Fibroblast of skin of left biceps (primary cell): ENCODE data around the gene SPINK9.
"Not testable (repeated sequence)": the region's sequence is repeated elsewhere in the genome, so short reads cannot be mapped to it uniquely, and the experiment has no call there.

Source experiments
- DNase-seq, 2 experiments: peaks; one replicate each; pipeline ENCODE4 v3.0.0-alpha.2; 2013; ENCODE audit warnings: low read depth in 2 of 2

Gene SPINK9, protein sequence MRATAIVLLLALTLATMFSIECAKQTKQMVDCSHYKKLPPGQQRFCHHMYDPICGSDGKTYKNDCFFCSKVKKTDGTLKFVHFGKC

DNA sequence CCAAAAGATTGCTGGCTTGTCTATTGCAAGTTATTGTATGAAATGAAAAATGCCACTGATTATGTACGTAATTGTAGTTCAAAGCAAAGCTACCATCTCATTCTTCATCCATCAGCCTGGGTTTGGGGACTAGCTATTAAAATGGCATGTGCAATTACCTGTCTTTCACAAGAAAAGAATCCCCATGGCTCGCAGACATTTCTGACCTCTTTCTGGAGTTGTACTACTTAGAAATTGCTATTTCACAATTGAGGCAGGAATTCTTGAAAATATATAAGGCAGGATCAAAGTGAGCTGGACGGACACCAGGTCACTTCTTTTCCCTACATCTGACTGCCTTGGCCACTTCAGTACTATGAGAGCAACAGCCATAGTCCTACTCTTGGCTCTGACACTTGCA, at the start of gene SPINK9:
SPINK9 (plus strand) TSS at position 301 of the 400 bp plus-strand sequence; CDS start at position 356, 55 bp downstream.
- DNase-seq, result no peak

DNA sequence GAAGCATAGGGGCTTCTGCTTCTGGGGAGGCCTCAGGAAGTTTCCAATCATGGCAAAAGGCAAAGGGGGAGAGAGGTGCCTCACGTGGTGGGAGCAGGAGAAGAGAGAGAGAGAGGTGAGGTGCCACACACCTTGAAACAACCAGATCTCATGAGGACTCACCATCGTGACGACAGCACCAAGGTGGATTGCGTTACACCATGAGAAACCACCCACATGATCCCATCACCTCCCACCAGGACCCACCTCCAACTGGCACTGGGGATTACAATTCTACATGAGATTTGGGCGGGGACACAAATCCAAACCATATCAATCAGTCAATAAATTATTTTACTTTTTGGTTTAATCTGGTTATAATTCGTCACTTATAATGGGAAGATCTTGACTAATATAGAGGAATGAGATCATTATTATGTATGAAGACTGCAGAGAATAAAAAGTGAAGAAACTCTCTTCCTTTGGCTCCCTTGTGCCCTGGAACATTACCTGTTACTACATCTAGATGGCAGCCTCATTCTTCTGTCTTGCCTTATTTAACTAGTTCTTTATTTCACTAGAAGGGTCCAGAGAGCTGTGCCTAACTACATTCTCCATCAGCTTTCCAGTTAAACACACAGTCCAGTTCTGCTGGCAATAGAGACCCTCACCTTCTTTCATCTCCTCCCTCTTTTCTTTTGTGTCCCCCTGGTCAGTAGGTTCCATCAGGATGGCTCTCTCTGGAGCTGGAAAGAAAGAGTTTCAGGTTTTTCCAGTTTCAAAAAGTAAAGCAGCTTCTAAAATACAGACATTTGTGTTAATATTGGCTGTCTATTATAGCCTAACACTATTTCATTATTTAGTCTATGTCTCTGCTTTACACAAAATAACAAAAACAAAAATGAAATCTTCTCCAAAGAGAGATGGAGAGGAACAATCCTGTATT, 44.8 kb upstream of the SPINK9 start:
- no peak for DNase-seq

DNA sequence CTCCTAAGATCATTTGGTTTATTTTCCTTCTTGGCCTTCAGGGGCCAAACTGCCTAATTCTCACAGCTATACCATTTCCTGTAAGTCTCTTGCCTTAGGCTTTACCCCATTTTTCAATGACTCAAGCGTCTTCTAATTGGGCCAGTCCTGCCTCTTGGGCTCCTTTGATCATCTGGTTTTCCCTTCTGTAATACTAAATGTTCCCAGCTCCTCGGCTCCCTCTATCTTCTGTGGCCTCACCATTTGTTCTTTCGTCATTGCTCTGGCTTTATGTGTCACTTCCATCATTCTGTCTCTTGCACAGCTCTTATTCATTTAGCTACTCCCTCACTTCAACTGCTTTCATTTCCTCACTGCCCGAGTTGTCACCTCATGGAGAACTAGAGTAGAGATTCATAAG, 37.6 kb upstream of the SPINK9 start:
- no peak for DNase-seq

DNA sequence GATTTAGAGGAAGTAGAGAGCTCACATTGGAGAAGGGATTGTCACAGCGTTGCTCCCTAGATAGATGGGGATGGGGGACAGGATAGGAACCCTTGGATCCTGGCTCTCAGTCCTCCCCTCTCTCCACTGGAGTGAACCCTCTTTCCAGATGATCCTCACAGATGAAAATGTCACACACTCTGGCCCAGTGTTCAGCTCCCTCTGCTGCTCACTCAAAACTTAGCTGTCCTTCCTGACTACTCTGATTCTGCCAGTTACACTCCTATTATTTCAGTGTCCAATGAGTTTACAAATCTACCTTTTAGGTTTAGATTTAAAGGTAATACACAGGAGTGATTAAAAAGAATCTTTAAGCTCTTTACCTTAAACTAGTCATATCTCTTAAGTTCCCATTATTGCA, 28.9 kb upstream of the SPINK9 start:
- no peak for DNase-seq

DNA sequence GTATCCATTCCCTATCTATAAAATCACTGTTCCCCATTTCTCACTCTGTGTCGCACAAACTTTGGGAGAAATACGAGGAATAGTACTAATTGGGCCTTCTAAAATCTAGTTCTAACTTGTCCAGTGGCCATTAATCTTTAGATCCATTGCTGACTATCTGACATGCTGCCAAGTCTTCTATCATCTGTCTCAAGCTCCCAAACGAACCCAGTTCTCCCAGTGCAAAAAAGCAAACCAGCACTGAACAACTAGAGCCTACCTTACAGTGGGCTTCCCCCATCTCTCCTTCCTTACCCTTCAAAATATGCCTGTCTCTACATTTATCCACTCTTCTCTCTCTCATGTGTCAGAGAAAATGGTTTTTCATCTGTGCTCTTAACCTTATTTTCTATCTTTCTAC, 26.3 kb upstream of the SPINK9 start:
- DNase-seq, result no peak

DNA sequence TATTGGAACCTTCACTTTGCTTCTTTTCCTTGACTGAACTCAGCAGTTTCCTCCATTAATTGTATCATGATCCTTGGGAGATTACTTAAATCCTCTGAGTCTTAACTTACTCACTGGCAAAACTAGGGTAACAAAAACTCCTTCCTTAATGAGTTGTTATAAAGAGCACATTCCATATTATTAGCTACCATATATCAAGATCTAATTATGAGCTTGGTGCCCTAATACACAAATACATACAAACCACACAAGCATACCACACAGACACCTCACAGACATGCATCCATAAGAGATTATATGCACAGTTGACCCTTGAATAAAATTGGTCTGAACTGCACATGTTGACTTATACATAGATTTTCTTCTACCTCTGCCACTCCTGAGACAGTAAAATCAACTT, 25.6 kb upstream of the SPINK9 start:
- no peak for DNase-seq

DNA sequence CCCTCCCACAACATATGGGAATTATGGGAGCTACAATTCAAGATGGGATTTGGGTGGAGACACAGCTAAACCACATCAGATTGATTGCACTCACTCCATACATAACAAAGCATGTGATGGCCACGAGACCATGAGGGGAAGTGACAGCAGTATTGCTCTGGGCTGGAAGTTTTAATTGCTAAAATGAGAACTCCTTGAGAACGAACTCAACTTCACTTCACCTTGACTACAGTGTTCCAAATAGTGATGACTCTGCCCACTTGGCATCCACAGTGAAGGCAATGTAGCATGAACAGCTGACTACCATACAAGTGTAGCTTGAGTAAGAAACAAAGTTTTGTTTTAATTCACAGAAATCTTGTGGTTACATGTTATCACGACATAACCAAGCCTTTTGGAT, 23.9 kb upstream of the SPINK9 start:
- DNase-seq, result no peak

DNA sequence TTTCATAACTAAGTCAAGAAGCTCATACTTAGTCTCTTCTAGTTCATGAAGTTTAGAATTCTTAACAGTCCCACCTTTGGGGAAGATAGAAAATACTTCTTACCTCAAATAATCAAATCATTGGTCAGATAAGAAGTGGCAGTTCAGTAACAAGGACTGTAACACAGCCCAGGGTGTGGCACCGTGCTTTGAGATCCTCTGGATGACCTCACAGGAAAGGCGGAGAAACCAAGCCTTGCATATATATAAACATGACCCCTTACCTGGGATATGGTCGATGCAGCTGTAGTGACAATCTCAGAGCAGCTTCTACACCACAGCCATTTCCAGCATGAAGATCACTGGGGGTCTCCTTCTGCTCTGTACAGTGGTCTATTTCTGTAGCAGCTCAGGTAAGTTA, 23.2 kb upstream of the SPINK9 start, which contains the start of gene SPINK7:
SPINK7 (plus strand) TSS at position 271 of the 400 bp plus-strand sequence; CDS start at position 332, 61 bp downstream.
- DNase-seq, result no peak

DNA sequence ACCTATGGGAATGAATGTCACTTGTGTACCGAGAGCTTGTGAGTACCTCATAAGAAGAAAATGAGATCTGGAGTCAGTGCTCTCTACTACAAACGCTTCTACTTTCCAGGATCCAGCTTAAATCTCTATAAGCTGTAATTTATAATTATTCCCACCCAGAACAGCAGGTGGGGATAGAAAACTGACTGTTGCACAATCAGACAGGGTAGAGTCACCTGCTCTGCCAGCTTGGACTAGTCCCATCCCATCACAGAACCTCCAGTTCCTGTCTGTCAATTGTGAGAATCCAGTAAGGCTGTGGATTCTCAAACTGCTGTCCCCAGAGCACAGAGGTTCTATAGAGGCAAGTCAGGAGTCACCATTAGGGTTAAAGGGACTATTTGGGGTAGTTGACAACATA, 21.2 kb upstream of the SPINK9 start:
- no peak for DNase-seq

DNA sequence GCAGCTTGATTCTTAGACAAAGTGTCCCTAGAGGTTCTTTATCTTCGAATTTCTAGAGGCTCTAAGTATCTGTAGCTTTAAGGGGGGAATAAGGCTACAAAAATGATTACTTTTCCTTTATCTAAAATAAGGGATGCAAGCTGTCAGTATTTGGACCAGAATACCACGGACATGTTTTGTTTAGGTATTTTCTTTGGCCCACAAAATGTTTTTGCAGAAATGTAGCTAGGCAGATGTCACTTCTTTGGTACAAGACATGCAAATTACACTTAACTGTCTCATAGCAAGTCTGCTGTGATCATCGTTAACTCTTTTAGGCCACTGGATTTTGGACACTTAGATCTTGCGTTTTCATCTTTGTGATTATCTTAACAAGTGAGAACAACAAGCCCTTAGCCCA, 20.6 kb upstream of the SPINK9 start:
- DNase-seq, result no peak

DNA sequence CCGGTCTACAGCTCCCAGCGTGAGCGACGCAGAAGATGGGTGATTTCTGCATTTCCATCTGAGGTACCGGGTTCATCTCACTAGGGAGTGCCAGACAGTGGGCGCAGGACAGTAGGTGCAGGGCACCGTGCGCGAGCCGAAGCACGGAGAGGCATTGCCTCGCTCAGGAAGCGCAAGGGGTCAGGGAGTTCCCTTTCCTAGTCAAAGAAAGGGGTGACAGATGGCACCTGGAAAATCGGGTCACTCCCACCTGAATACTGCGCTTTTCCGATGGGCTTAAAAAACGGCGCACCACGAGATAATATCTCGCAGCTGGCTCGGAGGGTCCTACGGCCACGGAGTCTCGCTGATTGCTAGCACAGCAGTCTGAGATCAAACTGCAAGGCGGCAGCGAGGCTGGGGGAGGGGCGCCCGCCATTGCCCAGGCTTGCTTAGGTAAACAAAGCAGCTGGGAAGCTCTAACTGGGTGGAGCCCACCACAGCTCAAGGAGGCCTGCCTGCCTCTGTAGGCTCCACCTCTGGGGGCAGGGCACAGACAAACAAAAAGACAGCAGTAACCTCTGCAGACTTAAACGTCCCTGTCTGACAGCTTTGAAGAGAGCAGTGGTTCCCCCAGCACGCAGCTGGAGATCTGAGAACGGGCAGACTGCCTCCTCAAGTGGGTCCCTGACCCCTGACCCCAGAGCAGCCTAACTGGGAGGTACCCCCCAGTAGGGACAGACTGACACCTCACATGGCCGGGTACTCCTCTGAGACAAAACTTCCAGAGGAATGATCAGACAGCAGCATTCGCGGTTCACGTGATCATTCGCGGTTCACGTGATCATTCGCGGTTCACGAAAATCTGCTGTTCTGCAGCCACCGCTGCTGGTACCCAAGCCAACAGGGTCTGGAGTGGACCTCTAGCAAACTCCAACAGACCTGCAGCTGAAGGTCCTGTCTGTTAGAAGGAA, 15.1 kb upstream of the SPINK9 start:
- not testable (repeated sequence) for DNase-seq

DNA sequence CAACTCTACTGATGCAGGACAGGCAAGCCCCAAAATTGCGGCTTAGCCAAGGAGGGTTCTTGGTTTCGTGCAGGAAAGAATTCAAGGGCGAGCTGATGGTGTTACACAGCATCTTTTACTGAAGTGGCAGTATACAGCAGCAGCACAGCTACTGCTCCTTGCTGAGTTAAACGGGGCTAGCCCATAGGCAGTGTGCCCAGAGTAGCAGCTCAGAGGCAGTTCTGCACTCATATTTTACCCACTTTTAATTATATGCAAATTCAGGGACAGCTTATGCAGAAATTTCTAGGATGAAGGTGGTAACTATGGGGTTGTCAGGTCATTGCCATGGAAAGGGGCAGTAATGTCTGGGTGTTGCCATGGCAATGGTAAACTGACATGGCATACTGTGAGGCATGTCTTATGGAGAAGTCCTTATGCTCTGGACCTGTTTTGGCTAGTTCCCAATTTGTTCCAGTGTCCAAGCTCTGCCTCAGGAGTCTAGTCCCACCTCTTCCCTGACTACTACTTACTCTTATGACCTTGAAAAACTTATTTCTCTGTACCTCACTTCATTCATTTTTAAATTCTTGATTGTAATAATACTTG, 2.0 kb upstream of the SPINK9 start:
- no peak for DNase-seq

DNA sequence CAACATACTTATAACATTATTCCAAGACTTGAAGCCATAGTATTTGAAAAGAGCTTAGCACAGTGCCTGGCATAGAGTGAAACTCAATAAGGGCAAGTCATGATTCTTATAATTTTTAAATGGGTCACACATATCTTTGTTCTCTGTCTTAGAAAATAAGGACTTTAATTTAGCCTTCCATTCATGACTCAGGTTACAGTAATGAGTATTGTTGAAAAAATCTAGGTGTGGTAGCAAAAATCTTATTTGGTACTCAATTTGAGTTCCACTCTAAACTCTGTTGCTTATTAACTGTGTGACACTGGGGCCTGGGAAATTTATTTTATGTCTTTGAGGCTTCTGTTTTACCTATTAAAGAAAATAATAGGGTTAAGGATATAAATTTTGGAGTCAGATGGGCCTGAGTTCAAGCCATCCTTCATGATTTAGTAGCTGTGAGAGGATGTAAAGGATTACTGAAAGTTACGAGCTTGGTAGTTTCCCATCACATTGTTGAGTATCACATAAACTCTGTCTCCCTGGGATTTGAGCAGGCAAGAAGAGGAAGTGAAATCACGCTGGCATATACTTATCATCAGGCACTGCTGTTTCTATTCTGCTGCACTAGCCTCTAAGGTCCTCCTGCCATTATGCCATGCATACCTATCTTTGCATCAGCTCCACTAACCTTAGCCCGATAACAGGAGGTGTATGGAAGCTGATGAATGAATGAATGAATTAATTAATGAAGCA, 1.5 kb downstream of the SPINK9 start:
- no peak for DNase-seq

DNA sequence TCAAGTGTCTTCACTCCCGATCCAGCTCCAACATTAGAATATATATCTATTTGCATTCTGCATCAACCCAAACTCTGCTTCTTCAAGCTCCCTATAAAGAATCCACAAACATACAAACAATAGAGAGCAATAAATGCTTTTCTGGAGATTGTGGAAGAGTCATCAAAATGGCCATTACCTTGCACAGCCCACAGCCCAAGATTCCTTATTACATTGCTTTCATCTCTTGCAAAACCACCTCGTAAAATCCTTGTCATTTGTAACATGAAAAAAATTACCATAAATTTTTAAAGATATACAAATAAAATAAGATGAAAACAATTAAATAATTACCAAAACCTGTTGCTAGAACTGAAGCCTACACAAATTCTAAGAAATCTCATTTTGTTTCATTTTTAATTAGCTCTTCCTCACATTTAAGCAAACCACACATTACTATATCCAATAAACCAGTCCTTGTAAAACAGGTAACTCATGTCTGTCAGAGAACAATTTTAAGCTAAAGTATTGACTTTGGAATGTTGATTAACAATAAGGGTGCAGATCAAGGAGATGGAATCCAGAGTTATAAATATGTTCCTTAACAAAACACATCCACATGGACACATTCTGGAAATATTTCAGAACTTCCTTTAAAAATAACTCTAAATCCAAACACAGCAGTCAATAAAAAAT, 7.1 kb downstream of the SPINK9 start:
- no peak for DNase-seq

DNA sequence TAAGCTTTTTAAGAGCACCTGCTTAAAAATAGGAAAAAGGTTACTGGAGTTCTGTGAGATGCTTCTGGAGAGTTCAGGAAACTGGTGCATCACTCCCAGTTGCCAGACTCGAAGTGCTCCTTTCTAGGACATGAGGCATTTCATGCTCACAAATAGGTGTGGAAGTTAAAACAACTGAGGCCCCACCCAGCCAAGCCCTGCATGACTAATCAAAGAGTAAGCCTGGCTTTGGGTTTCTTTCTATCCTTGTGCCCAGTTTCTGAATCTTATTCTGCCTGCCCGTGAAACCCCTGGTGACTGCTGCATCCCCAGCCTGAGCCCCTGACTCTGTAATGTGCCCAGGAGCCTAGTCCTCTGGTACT, 7.7 kb downstream of the SPINK9 start:
- DNase-seq, result no peak

DNA sequence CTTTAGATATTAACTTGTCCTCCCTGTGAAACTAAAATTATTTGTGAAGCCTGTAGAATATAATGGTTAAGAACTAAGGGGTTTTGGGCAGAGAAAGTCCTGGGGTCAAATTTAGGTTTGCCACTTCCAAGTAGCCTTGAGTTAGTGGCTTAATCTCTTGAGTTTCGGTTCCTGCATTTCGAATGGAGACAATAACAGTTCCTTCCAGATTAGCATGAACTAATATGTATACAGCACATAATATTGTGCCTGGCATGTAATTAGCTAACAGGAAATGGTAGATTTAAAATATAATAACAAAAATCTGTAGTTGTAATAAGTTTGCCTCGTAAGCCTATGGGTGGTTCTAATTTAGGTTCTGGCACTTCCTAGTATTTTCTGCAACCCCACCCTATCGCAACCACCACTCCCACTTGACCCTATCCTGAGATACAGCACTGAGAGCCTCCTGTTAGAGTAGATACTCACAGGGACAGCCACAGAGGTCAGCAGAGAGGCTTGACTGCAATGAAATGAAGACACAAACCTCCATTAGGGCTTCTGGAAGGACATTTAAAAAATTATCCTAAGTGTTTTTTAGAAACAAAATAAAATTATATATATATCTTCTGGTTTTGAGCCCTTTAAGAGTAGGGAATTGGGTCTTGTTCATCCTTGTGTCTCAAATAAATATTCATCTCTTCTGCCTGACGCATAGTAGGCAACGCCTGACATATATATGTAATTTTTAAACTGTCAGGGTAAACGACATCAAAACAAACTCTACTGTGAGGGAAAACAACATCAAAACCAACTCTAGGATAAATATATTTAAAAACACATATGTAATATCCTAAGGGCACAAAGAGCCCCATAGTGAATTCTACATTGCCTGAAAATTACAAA, 8.5 kb downstream of the SPINK9 start:
- no peak for DNase-seq

DNA sequence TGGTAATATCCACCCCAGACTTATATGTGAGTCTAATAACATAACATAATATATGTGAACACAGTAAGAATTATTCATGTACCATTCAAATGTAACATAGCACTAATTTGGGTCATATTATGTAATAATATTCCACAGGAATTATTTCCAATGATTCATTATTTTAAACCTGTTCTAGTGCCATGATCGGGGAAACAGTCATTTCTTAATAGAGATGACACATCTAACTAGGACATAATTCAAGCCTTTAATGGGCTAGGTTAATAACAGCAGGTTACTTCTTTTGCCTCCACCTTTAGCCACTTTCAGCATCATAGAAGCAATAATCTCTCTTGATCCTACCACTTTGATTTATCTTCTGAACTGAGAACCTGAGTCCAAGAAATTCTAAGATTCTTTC, 12.3 kb downstream of the SPINK9 start:
- DNase-seq, result no peak

DNA sequence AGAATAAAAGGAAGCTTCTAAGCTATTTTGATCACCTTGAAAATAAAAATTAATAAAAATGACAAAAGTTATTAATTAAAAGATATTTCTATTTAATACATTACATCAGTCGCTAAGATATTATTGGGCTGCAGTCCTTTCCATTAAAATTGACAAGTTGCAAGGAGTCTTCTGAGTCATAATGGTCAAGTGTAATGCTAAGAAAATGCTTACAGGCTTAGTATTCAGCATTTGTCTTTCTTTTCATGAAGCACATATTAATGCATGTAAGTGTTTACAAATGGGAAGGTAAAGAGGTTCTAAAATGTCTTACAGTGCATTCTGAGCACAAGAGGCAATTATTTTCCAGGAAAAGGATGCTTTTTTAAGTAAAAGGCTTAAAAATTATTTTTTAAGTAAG, 17.3 kb downstream of the SPINK9 start:
- DNase-seq, result no peak

DNA sequence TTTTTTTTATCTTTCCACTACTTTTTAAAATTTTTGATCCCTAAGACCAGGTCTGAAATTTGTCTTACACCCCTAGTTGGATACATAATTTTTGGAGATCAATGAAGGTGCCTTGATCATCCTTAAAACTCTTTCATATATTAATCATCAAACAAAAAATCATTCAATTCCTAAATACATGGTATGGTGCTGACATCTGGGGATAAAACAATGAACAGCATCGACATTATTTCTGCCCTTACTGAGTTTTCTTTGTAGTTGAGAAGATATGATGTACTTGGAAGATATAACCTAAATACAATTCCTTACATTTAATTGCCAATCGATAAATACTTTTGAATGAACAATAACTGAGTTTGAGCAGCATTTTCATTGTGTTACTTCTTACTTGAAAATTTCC, 18.3 kb downstream of the SPINK9 start:
- DNase-seq, result no peak

DNA sequence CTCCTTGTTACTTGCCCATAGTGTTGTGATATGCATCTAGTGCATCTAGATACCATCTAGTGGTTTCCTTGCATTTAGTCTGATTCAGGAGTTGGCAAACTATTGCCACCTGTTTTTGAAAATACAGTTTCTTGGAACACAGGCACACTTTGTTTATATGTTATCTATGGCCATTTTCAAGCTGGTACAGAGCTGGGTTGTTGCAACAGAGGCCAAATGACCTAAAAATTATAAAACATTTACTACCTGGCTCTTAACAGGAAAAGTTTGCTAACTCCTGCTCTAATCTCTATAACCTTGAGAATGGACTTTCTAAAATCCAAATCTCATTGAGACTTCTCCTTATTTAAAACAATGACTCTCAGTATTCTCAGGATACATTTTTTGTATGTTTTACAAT, 29.0 kb downstream of the SPINK9 start:
- no peak for DNase-seq
